Measurements from ENCODE around the gene KSR1.

DNA sequence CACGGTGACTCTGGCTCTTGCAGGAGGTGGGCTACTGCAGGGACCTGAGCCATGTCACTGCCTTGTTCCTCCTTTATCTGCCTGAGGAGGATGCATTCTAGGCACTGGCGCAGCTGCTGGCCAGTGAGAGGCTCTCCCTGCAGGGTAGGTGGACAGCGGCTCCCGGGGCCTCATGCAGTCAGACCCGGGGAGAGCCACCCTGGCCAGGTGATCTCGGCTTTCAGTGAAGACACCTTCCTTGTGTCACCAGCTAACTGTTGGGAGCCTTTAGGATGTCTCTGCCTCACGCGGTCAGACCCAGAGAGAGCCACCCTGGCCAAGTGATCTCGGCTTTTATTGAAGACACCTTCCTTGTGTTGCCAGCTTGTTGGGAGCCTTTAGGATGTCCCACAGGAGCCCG, 31.7 kb upstream of the KSR1 start:
- no peak for TF ChIP-seq POLR2A (IDR thresholded peaks at IDR 0.05)
- TF ChIP-seq POLR2AphosphoS5 (IDR thresholded peaks at IDR 0.05), result no peak
- TF ChIP-seq, protein P1, sequence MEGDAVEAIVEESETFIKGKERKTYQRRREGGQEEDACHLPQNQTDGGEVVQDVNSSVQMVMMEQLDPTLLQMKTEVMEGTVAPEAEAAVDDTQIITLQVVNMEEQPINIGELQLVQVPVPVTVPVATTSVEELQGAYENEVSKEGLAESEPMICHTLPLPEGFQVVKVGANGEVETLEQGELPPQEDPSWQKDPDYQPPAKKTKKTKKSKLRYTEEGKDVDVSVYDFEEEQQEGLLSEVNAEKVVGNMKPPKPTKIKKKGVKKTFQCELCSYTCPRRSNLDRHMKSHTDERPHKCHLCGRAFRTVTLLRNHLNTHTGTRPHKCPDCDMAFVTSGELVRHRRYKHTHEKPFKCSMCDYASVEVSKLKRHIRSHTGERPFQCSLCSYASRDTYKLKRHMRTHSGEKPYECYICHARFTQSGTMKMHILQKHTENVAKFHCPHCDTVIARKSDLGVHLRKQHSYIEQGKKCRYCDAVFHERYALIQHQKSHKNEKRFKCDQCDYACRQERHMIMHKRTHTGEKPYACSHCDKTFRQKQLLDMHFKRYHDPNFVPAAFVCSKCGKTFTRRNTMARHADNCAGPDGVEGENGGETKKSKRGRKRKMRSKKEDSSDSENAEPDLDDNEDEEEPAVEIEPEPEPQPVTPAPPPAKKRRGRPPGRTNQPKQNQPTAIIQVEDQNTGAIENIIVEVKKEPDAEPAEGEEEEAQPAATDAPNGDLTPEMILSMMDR (IDR thresholded peaks at IDR 0.05), result no peak

All from upper lobe of left lung (tissue), 4 donors.